HepG2 (cell line): Measurements from ENCODE around the gene IGF2BP1. TPM values are rescaled to one million over a fixed set of nuclear protein-coding genes. Genes with fewer than 3 reads are reported as not detected.

Source experiments
- CCDC6 ChIP-seq: sonication (generic); formaldehyde crosslinking; IDR thresholded peaks from 2 replicates; pipeline ENCODE4 v1.8.1; 2022; ENCODE audit warnings: mild to moderate bottlenecking, missing genetic modification reagents, moderate library complexity
- CREM ChIP-seq, 2 experiments: sonication (generic) in 1 of 2; formaldehyde crosslinking in 1 of 2; IDR thresholded peaks; 2 replicates each; pipeline versions ENCODE4 v1.4.0 to v1.6.1; 2016 to 2020; ENCODE audit warnings: antibody characterized with exemption in 1 of 2, mild to moderate bottlenecking in 1 of 2, missing genetic modification reagents in 1 of 2
- EHMT2 ChIP-seq: fragments of 200-600 bp; sonication (generic); IDR thresholded peaks from 2 replicates; pipeline ENCODE4 v1.7.0; 2017; ENCODE audit warnings: antibody characterized with exemption, low read depth, low read length, borderline replicate concordance
- GMEB2 ChIP-seq: IDR thresholded peaks from 2 replicates; pipeline ENCODE4 v1.6.1; 2016; ENCODE audit warnings: missing biosample characterization, missing genetic modification reagents, low read depth
- GPN1 ChIP-seq: sonication (generic); formaldehyde crosslinking; IDR thresholded peaks from 2 replicates; pipeline ENCODE4 v1.5.1; 2020; ENCODE audit warnings: missing genetic modification reagents, borderline replicate concordance
- HMG20A ChIP-seq: IDR thresholded peaks from 2 replicates; pipeline ENCODE4 v1.6.1; 2016; ENCODE audit warnings: borderline replicate concordance
- POLR2A ChIP-seq, 2 experiments: IDR thresholded peaks; 2 replicates each; pipeline ENCODE4 v1.6.1; 2011; ENCODE audit warnings: low read depth in 2 of 2, low read length in 2 of 2, mild to moderate bottlenecking in 1 of 2, moderate library complexity in 1 of 2; ENCODE audit not compliant: insufficient read depth in 1 of 2
- SSRP1 ChIP-seq: IDR thresholded peaks from 2 replicates; pipeline ENCODE4 v1.6.1; 2016; ENCODE audit warnings: control low read depth
- USF2 ChIP-seq, 2 experiments: sonication (generic) in 1 of 2; formaldehyde crosslinking in 1 of 2; IDR thresholded peaks; 2 replicates each; pipeline versions ENCODE4 v1.5.1 to v1.6.1; 2011 to 2020; ENCODE audit warnings: borderline replicate concordance in 1 of 2, low read depth in 1 of 2, low read length in 1 of 2, mild to moderate bottlenecking in 1 of 2, missing genetic modification reagents in 1 of 2, moderate library complexity in 1 of 2
- ZBTB43 ChIP-seq: sonication (generic); formaldehyde crosslinking; conservative IDR thresholded peaks from 2 replicates; pipeline ENCODE4 v1.4.0; 2020; ENCODE audit warnings: missing genetic modification reagents
- ZKSCAN5 ChIP-seq: sonication (generic); formaldehyde crosslinking; IDR thresholded peaks from 2 replicates; pipeline ENCODE4 v1.5.1; 2020; ENCODE audit warnings: mild to moderate bottlenecking, missing genetic modification reagents
- ZNF280B ChIP-seq: sonication (generic); formaldehyde crosslinking; IDR thresholded peaks from 2 replicates; pipeline ENCODE4 v1.5.0; 2020; ENCODE audit warnings: missing genetic modification reagents, mild to moderate bottlenecking, borderline replicate concordance
- ZNF329 ChIP-seq: sonication (generic); formaldehyde crosslinking; IDR thresholded peaks from 2 replicates; pipeline ENCODE4 v1.9.0; 2021; ENCODE audit warnings: low read depth, mild to moderate bottlenecking, missing genetic modification reagents
- ZNF646 ChIP-seq: sonication (generic); formaldehyde crosslinking; IDR thresholded peaks from 2 replicates; pipeline ENCODE4 v1.9.0; 2021; ENCODE audit warnings: mild to moderate bottlenecking, missing genetic modification reagents
- polyA plus RNA-seq, 8 experiments: library from polyadenylated mRNA; depleted of rRNA in 3 of 8; stranded (reverse) in 7 of 8; unstranded in 1 of 8; fragments of >200 nt; fragmentation: Illumina TruSeq in 4 of 8; extraction: Trizol in 4 of 8; gene quantifications; 2 replicates each; pipeline versions ENCODE4 v1.2.1 to v1.2.3, GENCODE V29; 2011 to 2016; ENCODE audit warnings: low read depth in 4 of 8, missing spikeins in 1 of 8, mixed read lengths in 1 of 8; ENCODE audit not compliant: insufficient read depth in 1 of 8
- total RNA-seq, 5 experiments: library from RNA; depleted of rRNA; stranded (reverse); fragments of >200 nt; fragmentation: Illumina TruSeq; extraction: Trizol; gene quantifications; 2 replicates each; pipeline ENCODE4 v1.2.3, GENCODE V29; 2016; ENCODE audit warnings: low read depth in 1 of 5

Gene IGF2BP1
- total and polyA plus RNA-seq, 2 of the 13 experiments (the other 11 are each of a cell fraction or from before 2014, with no cell fraction given), result 29.7 to 75.1 TPM

GRCh38 chr17:48997103-48997826 is at the start of gene IGF2BP1 (continued):
- TF ChIP-seq ZBTB43 (CRISPR knock-in tag) (peak; percentile 27; the same call in 1 of the 2 replicates), HMG20A (CRISPR knock-in tag) (no peak), ZNF280B (CRISPR knock-in tag) (peak; percentile 72; the same call in 1 of the 2 replicates), CCDC6 (CRISPR knock-in tag) (no peak), SSRP1 (CRISPR knock-in tag) (no peak), CREM (IDR thresholded peaks at IDR 0.05) (no peak), CREM (CRISPR knock-in tag; IDR thresholded peaks at IDR 0.05) (no peak), ZKSCAN5 (0 out of 2 replicates have a peak, but pooled peaks have one; percentile 23), GMEB2 (CRISPR knock-in tag) (no peak), POLR2A (IDR thresholded peaks at IDR 0.05; ENCODE audit: insufficient read depth in 1 of 2, low read depth in 2 of 2, low read length in 2 of 2) (peak; percentile 57 to 70), EHMT2 (no peak), GPN1 (peak; percentile 22; the same call in 1 of the 2 replicates), USF2 (IDR thresholded peaks at IDR 0.05; ENCODE audit: low read depth, low read length) (no peak), USF2 (CRISPR knock-in tag; IDR thresholded peaks at IDR 0.05; ENCODE audit: borderline replicate concordance) (peak; percentile 39; the same call in 1 of the 2 replicates), ZNF329 (CRISPR knock-in tag) (0 out of 2 replicates have a peak, but pooled peaks have one; percentile 20), ZNF646 (no peak)
